Kidney (tissue), 14 donors: ENCODE measurements around the gene SNTG2. TPM values are rescaled to one million over a fixed set of nuclear protein-coding genes. Genes with fewer than 3 reads are reported as not detected.
"Not testable (repeated sequence)": the region's sequence is repeated elsewhere in the genome, so short reads cannot be mapped to it uniquely, and the experiment has no call there.

Experiments
- DNase-seq, 5 donors: peaks; one replicate each; pipeline ENCODE4 v3.0.0-alpha.2; 2013 to 2020
- FAIRE-seq: peaks from 2 replicates; lab custom pipeline; 2012; peaks lifted over from hg19 to GRCh38; lab: Jason Lieb, UNC
- H3K27ac ChIP-seq, 2 donors: one replicate each; pipeline ENCODE4 v1.7.0; 2013; ENCODE audit warnings: low read depth in 2 of 2, low read length in 2 of 2, inconsistent platforms in 1 of 2
- H3K27me3 ChIP-seq: one replicate; pipeline ENCODE4 v1.7.1; 2013; ENCODE audit warnings: low read length, inconsistent platforms; ENCODE audit not compliant: control insufficient read depth, insufficient read depth
- H3K36me3 ChIP-seq, 3 donors: one replicate each; pipeline versions ENCODE4 v1.7.0 to v1.7.1; 2013; ENCODE audit warnings: low read length in 3 of 3, control low read depth in 1 of 3, inconsistent platforms in 1 of 3; ENCODE audit not compliant: insufficient read depth in 3 of 3, control insufficient read depth in 2 of 3
- H3K4me1 ChIP-seq, 3 donors: one replicate each; pipeline versions ENCODE4 v1.7.0 to v1.7.1; 2013; ENCODE audit warnings: low read length in 3 of 3, inconsistent platforms in 1 of 3, low read depth in 1 of 3; ENCODE audit not compliant: control insufficient read depth in 2 of 3, insufficient read depth in 2 of 3
- H3K4me3 ChIP-seq, 3 donors: one replicate each; pipeline versions ENCODE4 v1.7.0 to v1.8.1; 2013; ENCODE audit warnings: low read length in 3 of 3, control low read depth in 1 of 3, inconsistent platforms in 1 of 3
- H3K9ac ChIP-seq, 3 donors: one replicate each; pipeline versions ENCODE4 v1.7.0 to v1.7.1; 2013; ENCODE audit warnings: low read length in 3 of 3, control low read depth in 1 of 3, inconsistent platforms in 1 of 3
- H3K9me3 ChIP-seq, 3 donors: one replicate each; pipeline versions ENCODE4 v1.7.0 to v1.7.1; 2013; ENCODE audit warnings: low read length in 3 of 3, control low read depth in 1 of 3, inconsistent platforms in 1 of 3; ENCODE audit not compliant: control insufficient read depth in 2 of 3, insufficient read depth in 1 of 3
- CTCF ChIP-seq: IDR thresholded peaks from 3 replicates; pipeline ENCODE4 v1.5.1; 2012; ENCODE audit warnings: mild to moderate bottlenecking, moderate library complexity, borderline replicate concordance; ENCODE audit not compliant: insufficient read depth; ENCODE audit errors: extremely low read depth
- intact Hi-C: fragments of 100-400 bp; cut with DNase I; formaldehyde crosslinking; loops from one replicate; pipeline ENCODE4 v1.11.1; 2022
- polyA plus RNA-seq: library from polyadenylated mRNA; stranded (reverse); fragments of 350-450 nt; fragmentation: Illumina TruSeq; extraction: RNeasy Lipid Tissue Mini Kit (QIAGEN cat#74804); gene quantifications from one replicate; pipeline ENCODE4 v1.2.3, GENCODE V29; 2014; ENCODE audit warnings: low read depth, low replicate concordance; ENCODE audit not compliant: insufficient read depth
- total RNA-seq: library from RNA; stranded (reverse); fragmentation: NEBNext Ultra II Directional; extraction: Animal tissue kit (Norgen Biotek cat#: 25700); gene quantifications from one replicate; pipeline ENCODE4 v1.2.1, GENCODE V29; 2021
- donor health status: control.
- donor health status: control.
- donor health status: control.
- donor health status: control.
- donor health status: control.
- donor health status: DM: yes; HTN: yes; CAD: no.
- donor health status: Normal renal cell carcinoma (clear cell type).

Gene SNTG2
- total and polyA plus RNA-seq, 2 donors from 2014 or later: 2.2 TPM; not detected in 1

GRCh38 chr2:1375794-1376193, 425.1 kb downstream of the SNTG2 start:
- Histone ChIP-seq H3K9ac (no peak overlapping the region), H3K27ac (no peak overlapping the region), H3K27me3 (no peaks in the 10 kb centered on the region), H3K4me1 (no peaks in the 10 kb centered on the region), H3K9me3 (no peaks in the 10 kb centered on the region), H3K36me3 (no peaks in the 10 kb centered on the region), H3K4me3 (no peak overlapping the region)
- intact Hi-C loops: no loop called here
- FAIRE-seq (no peak), DNase-seq (no peak)
- no peak for TF ChIP-seq CTCF

- DNase-seq: no peak
- H3K4me3 ChIP-seq: no peak overlapping the region
Observed at GRCh38 chr2:1377473-1377872, 426.8 kb downstream of the SNTG2 start.

GRCh38 chr2:1378456-1379150, 428.0 kb downstream of the SNTG2 start:
- Histone ChIP-seq H3K9ac (no peak overlapping the region), H3K27me3 (no peaks in the 10 kb centered on the region), H3K4me3 (no peak overlapping the region), H3K4me1 (no peaks in the 10 kb centered on the region), H3K36me3 (no peaks in the 10 kb centered on the region), H3K27ac (no peak overlapping the region), H3K9me3 (no peaks in the 10 kb centered on the region)
- DNase-seq (no peak), FAIRE-seq (no peak)
- TF ChIP-seq CTCF: no peak
- intact Hi-C loops: no loop called here

More at GRCh38 chr2:1377473-1377872, 426.8 kb downstream of the SNTG2 start:
- no peaks in the 10 kb centered on the region for H3K36me3 ChIP-seq
- no peaks in the 10 kb centered on the region for H3K27me3 ChIP-seq
- intact Hi-C loops: no loop called here
- no peaks in the 10 kb centered on the region for H3K4me1 ChIP-seq
- no peaks in the 10 kb centered on the region for H3K9me3 ChIP-seq
- no peak for FAIRE-seq
- no peak overlapping the region for H3K27ac ChIP-seq
- no peak overlapping the region for H3K9ac ChIP-seq
- TF ChIP-seq CTCF: no peak

GRCh38 chr2:1381644-1382043, 431.0 kb downstream of the SNTG2 start:
- Histone ChIP-seq H3K4me3 (no peak overlapping the region), H3K27ac (no peak overlapping the region), H3K4me1 (no peaks in the 10 kb centered on the region), H3K36me3 (no peaks in the 10 kb centered on the region), H3K27me3 (no peaks in the 10 kb centered on the region), H3K9me3 (no peaks in the 10 kb centered on the region), H3K9ac (no peak overlapping the region)
- FAIRE-seq: no peak
- DNase-seq: no peak
- no peak for TF ChIP-seq CTCF
- intact Hi-C loops: no loop called here

- H3K4me1 ChIP-seq, FAIRE-seq, H3K36me3 ChIP-seq, H3K27me3 ChIP-seq, H3K9me3 ChIP-seq, H3K27ac ChIP-seq, DNase-seq, H3K9ac ChIP-seq, intact Hi-C loops, H3K4me3 ChIP-seq: not testable (repeated sequence)
Observed at GRCh38 chr2:1387954-1388725, 437.5 kb downstream of the SNTG2 start.
